HG03097 (cell line): ENCODE data around the gene B3GNT3.
"Not testable (repeated sequence)": the region's sequence is repeated elsewhere in the genome, so short reads cannot be mapped to it uniquely, and the experiment has no call there.

Experiments used
- ATAC-seq: cut with Tn5 transposase; IDR thresholded peaks from one replicate; pipeline ENCODE4 v1.9.1; 2021; ENCODE audit not compliant: unreplicated experiment, low FRiP score

B3GNT3 gene

GRCh38 chr19:17766543-17767131 is 28.3 kb upstream of the B3GNT3 start:
- ATAC-seq = no peak

- no peak for ATAC-seq
These were observed 27.4 kb upstream of the B3GNT3 start for GRCh38 chr19:17767559-17767958.

- ATAC-seq = no peak
These were observed 24.3 kb upstream of the B3GNT3 start for GRCh38 chr19:17770613-17771012.

GRCh38 chr19:17772172-17772571 is 22.8 kb upstream of the B3GNT3 start:
- no peak for ATAC-seq

GRCh38 chr19:17775245-17775927 is 19.6 kb upstream of the B3GNT3 start:
- ATAC-seq = no peak

- peak; percentile 71 for ATAC-seq
These were observed 18.7 kb upstream of the B3GNT3 start for GRCh38 chr19:17775991-17776803.

- ATAC-seq = not testable (repeated sequence)
These were observed 17.1 kb upstream of the B3GNT3 start for GRCh38 chr19:17777840-17778239.

GRCh38 chr19:17778251-17778967 is 16.5 kb upstream of the B3GNT3 start:
- ATAC-seq = no peak

GRCh38 chr19:17778968-17779929 is 15.7 kb upstream of the B3GNT3 start:
- no peak for ATAC-seq

GRCh38 chr19:17780781-17781180 is 14.2 kb upstream of the B3GNT3 start:
- no peak for ATAC-seq

GRCh38 chr19:17783721-17784120 is 11.2 kb upstream of the B3GNT3 start:
- ATAC-seq = not testable (repeated sequence)

GRCh38 chr19:17784201-17785008 is 10.5 kb upstream of the B3GNT3 start:
- ATAC-seq = no peak

GRCh38 chr19:17787274-17787913 is 7.5 kb upstream of the B3GNT3 start:
- ATAC-seq = no peak

GRCh38 chr19:17788632-17789031 is 6.3 kb upstream of the B3GNT3 start:
- no peak for ATAC-seq

GRCh38 chr19:17790059-17790780 is 4.7 kb upstream of the B3GNT3 start:
- no peak for ATAC-seq

- ATAC-seq = no peak
These were observed 567 bp upstream of the B3GNT3 start for GRCh38 chr19:17794412-17794730.

- ATAC-seq = no peak
These were observed 538 bp downstream of the B3GNT3 start for GRCh38 chr19:17795495-17795856.
